Activated naive CD4-positive, alpha-beta T cell treated with anti-CD3 and anti-CD28 coated beads, Interleukin-2, amount 10 ng/mL, durations not matched to agents 7 days and 5 days (primary cell): ENCODE measurements around the gene AP3B2.

Source experiments
- CTCF ChIA-PET: fragments of 350-600 bp; sonication (Branson Sonifier 250); formaldehyde crosslinking; loops from one replicate; lab custom pipeline; 2021; ENCODE audit warnings: antibody characterized with exemption; lab: Charles Lee
- DNase-seq: peaks from one replicate; pipeline ENCODE4 v3.0.0-alpha.2; 2020
- H3K27ac Mint-ChIP-seq: one replicate; pipeline ENCODE4 v1.8.0; 2021; ENCODE audit warnings: mild to moderate bottlenecking, moderate library complexity, mixed read lengths
- H3K27me3 Mint-ChIP-seq: one replicate; pipeline ENCODE4 v1.8.0; 2021; ENCODE audit warnings: mild to moderate bottlenecking, mixed read lengths
- H3K36me3 Mint-ChIP-seq: one replicate; pipeline ENCODE4 v1.8.0; 2021; ENCODE audit warnings: mixed read lengths
- H3K4me1 Mint-ChIP-seq: one replicate; pipeline ENCODE4 v1.8.0; 2021; ENCODE audit warnings: mixed read lengths
- H3K4me3 Mint-ChIP-seq: one replicate; pipeline ENCODE4 v1.8.0; 2021; ENCODE audit warnings: mild to moderate bottlenecking, moderate library complexity, mixed read lengths
- H3K9me3 Mint-ChIP-seq: one replicate; pipeline ENCODE4 v1.8.0; 2021; ENCODE audit warnings: mixed read lengths

The AP3B2 gene

GRCh38 chr15:82709421-82710207, at the start of gene AP3B2:
Gene AP3B2 (minus strand): TSS chr15:82709875. CDS start chr15:82709706, 169 bp downstream.
- Mint-ChIP-seq H3K4me1 (no peaks in the 10 kb centered on the region), H3K9me3 (no peaks in the 10 kb centered on the region), H3K4me3 (peak within 1 kb of the TSS; percentile 53), H3K27ac (no peak within 1 kb of the TSS), H3K27me3 (peaks cover 23% of the 10 kb centered on the region), H3K36me3 (no peaks in the 10 kb centered on the region)
- CTCF ChIA-PET = no interaction called here
- DNase-seq = peak; percentile 81

- peaks cover 44% of the 10 kb centered on the region for H3K36me3 Mint-ChIP-seq
- peak overlapping the region; percentile 94 for H3K27ac Mint-ChIP-seq
- peaks cover 48% of the 10 kb centered on the region for H3K4me1 Mint-ChIP-seq
- CTCF ChIA-PET = interaction anchor here (1.0 to 1.9 kb wide), 4 partner anchors 15 to 249 kb away, joined by 3 to 4 read pairs (median 4); no protein-coding TSS in a partner anchor
- no peaks in the 10 kb centered on the region for H3K27me3 Mint-ChIP-seq
- H3K9me3 Mint-ChIP-seq = no peaks in the 10 kb centered on the region
- no peak for DNase-seq
- H3K4me3 Mint-ChIP-seq = peak overlapping the region; percentile 97
These were observed 41.6 kb upstream of the AP3B2 start for GRCh38 chr15:82751308-82751707.

- CTCF ChIA-PET = interaction anchor here (1.0 to 1.9 kb wide), 4 partner anchors 15 to 250 kb away, joined by 3 to 4 read pairs (median 4); no protein-coding TSS in a partner anchor
- peaks cover 44% of the 10 kb centered on the region for H3K4me1 Mint-ChIP-seq
- H3K9me3 Mint-ChIP-seq = no peaks in the 10 kb centered on the region
- no peaks in the 10 kb centered on the region for H3K27me3 Mint-ChIP-seq
- H3K36me3 Mint-ChIP-seq = peaks cover 39% of the 10 kb centered on the region
- peak overlapping the region; percentile 94 for H3K27ac Mint-ChIP-seq
- H3K4me3 Mint-ChIP-seq = peak overlapping the region; percentile 97
- DNase-seq = peak; percentile 49
These were observed 41.1 kb upstream of the AP3B2 start for GRCh38 chr15:82750831-82751180.

DNA sequence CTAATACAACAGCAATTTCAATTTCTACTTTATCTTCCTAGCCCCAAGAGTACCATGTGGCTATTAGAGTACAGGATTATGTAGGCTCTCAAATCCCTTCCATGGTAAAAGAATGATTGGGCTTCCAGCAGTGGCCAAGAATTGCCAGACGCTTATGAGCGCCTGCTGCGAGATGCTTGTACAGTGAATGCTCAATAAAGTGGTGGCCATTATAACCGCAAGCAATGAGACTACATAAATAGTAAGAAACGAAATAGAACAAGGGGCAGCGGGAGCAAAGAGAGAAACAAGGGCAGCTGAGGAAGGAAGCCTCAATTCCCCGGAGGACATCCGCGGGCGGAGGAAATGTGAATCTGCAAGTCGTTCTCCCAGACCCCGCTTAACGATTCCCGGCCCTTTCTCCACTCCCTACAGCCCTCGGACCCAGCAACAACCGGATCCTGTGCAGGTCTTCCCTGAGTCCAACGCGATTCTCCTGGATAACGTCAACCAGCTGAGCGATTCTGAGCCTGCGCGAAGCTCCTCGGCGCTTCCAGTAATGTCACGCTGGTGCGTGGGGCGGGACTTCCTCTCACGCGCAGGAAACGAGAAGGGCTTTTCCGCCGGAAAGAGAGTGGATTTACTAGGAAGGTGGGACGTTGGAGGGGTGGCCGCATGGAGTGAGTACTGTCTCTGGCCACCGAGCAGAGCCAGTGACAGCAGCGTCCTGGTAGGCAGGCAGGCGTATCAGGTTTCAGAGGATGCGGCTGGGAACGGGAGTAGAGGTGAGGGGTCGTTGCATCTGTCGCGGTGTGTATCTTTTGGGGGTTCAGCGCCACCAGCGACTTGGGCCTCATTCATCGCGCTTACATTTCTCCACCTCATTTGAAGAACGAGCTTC, 40.5 kb upstream of the AP3B2 start:
- H3K27ac Mint-ChIP-seq = peak overlapping the region; percentile 94
- peaks cover 35% of the 10 kb centered on the region for H3K36me3 Mint-ChIP-seq
- no peaks in the 10 kb centered on the region for H3K27me3 Mint-ChIP-seq
- H3K4me1 Mint-ChIP-seq = peaks cover 42% of the 10 kb centered on the region
- no peaks in the 10 kb centered on the region for H3K9me3 Mint-ChIP-seq
- peak overlapping the region; percentile 97 for H3K4me3 Mint-ChIP-seq
- CTCF ChIA-PET = interaction anchor here (0.9 to 1.9 kb wide), 5 partner anchors 16 to 250 kb away, joined by 3 to 4 read pairs (median 4); no protein-coding TSS in a partner anchor
- DNase-seq = peak; percentile 90

DNA sequence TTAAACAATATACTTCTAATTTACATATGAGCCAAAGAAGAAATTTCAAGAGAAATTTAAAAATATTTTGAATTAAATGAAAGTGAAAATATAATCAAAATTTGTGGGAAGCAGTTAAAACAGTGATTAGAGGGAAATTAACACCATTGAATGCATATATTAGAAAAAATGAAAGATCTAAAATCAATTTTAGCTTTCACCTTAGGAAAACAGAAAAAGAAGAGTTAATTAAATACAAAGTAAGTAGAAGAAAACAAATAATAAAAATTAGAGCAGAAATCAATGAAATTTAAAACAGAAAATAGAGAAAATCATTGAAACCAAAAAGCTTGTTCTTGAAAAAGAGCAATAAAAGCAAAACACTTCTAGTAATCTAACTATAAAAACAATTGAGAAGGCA, 38.6 kb upstream of the AP3B2 start:
- Mint-ChIP-seq H3K4me3 (no peak overlapping the region), H3K4me1 (peaks cover 37% of the 10 kb centered on the region), H3K27ac (no peak overlapping the region), H3K9me3 (no peaks in the 10 kb centered on the region), H3K36me3 (peaks cover 23% of the 10 kb centered on the region), H3K27me3 (no peaks in the 10 kb centered on the region)
- DNase-seq = no peak
- CTCF ChIA-PET = no interaction called here

- H3K27ac Mint-ChIP-seq = no peak overlapping the region
- no peaks in the 10 kb centered on the region for H3K9me3 Mint-ChIP-seq
- no peaks in the 10 kb centered on the region for H3K27me3 Mint-ChIP-seq
- CTCF ChIA-PET = no interaction called here
- no peak overlapping the region for H3K4me3 Mint-ChIP-seq
- no peak for DNase-seq
- no peaks in the 10 kb centered on the region for H3K36me3 Mint-ChIP-seq
- peaks cover 2% of the 10 kb centered on the region for H3K4me1 Mint-ChIP-seq
These were observed 34.1 kb upstream of the AP3B2 start for GRCh38 chr15:82743810-82744209.

DNA sequence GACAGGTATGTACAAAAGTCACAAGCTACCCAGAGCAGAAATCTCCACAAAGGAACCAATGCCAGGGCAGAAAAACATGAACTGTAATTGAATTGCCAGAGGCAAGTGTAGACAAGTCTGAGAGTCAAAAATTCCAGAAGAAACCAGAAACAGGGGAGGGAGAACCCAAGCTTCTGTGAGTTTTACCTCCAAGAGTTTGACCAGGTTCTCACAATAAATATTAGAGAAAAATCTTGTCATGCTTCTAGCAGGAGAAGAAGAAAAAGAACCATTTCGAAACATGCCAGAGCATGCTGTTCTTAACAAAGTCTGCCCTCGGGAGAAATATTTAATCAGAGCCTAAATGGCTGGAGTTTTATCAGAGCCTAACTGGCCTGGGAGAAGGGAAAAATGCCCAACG, 32.5 kb upstream of the AP3B2 start:
- CTCF ChIA-PET = no interaction called here
- no peaks in the 10 kb centered on the region for H3K27me3 Mint-ChIP-seq
- no peak for DNase-seq
- peaks cover 1% of the 10 kb centered on the region for H3K36me3 Mint-ChIP-seq
- no peaks in the 10 kb centered on the region for H3K9me3 Mint-ChIP-seq
- H3K4me3 Mint-ChIP-seq = no peak overlapping the region
- H3K4me1 Mint-ChIP-seq = no peaks in the 10 kb centered on the region
- H3K27ac Mint-ChIP-seq = no peak overlapping the region

DNA sequence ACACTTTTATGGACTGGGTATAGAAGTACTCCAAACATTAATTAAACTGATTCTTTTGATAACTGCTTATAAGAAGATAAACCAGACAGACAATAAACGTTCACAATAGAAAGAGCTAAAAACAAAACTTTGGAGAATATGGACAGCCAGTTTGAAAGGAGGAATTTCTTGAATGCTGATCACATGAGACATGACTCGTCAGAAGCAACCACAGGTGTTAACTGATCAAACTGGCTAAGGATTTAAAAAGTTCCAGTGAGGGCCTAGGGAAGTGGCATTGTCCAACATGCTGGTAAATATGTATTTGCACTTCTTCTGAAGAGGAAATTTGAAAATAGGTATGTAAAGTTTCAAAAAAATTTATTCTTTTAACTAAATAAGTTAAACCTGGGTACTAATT, 29.4 kb upstream of the AP3B2 start:
- peaks cover 4% of the 10 kb centered on the region for H3K36me3 Mint-ChIP-seq
- no peak for DNase-seq
- no peak overlapping the region for H3K4me3 Mint-ChIP-seq
- no peaks in the 10 kb centered on the region for H3K27me3 Mint-ChIP-seq
- H3K4me1 Mint-ChIP-seq = no peaks in the 10 kb centered on the region
- H3K9me3 Mint-ChIP-seq = no peaks in the 10 kb centered on the region
- H3K27ac Mint-ChIP-seq = no peak overlapping the region
- CTCF ChIA-PET = no interaction called here

DNA sequence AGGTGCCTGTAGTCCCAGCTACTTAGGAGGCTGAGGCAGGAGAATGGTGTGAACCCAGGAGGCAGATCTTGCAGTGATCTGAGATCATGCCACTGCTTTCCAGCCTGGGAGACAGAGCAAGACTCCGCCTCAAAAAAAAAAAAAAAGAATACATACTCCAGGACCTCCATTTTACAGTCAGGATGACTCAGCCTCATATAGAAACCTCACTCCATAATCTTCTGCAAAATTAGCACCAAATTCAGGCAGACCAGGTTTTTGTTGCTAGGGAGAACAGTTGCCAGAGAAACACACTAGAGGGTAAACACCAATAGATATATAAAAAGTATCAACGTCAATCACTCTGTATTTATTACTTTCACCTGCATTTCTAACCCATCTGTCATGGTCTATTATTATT, 28.3 kb upstream of the AP3B2 start:
- CTCF ChIA-PET = no interaction called here
- Mint-ChIP-seq H3K27me3 (no peaks in the 10 kb centered on the region), H3K36me3 (peaks cover 4% of the 10 kb centered on the region), H3K9me3 (no peaks in the 10 kb centered on the region), H3K4me1 (no peaks in the 10 kb centered on the region), H3K27ac (no peak overlapping the region), H3K4me3 (no peak overlapping the region)
- DNase-seq = no peak

DNA sequence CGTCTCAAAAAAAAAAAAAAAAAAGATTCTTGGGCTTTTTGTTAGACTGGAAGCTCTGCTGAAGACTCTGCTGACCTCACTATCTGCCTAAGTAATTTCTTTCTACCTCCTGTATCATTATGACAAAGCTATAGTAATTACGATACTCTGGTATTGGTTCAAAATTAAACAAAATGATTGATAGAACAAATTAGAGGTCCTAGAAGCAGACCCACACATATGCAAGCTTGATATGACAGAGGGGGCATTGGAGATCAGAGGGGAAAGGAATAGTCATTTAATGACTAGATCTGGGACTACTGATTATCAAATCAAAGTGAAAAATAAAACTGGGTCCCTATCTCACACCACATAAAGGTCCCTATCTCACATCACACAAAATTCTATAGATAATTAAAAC, 21.9 kb upstream of the AP3B2 start:
- no peaks in the 10 kb centered on the region for H3K27me3 Mint-ChIP-seq
- CTCF ChIA-PET = no interaction called here

DNA sequence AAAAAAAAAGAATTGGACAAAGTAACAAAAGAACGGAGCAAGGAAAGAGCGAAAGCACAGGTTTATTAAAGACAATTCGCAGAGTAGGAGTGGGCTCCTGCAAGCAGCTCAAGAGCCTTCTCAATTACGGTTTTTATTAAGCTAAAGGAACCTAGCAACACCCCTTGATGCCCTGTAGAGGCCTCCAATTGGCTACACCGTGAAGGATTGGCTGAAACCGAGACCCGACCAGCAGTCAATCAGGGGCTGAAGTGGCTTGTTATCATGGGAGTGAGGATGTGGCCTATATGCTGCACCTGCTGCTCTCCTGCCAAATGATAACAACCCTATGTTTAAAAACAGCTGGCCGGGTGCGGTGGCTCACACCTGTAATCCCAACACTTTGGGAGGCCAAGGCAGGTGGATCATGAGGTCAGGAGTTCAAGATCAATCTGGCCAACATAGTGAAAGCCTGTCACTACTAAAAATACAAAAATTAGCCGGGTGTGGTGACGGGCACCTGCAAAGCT, 20.4 kb upstream of the AP3B2 start:
- H3K9me3 Mint-ChIP-seq = no peaks in the 10 kb centered on the region
- peaks cover 3% of the 10 kb centered on the region for H3K36me3 Mint-ChIP-seq
- CTCF ChIA-PET = no interaction called here
- no peaks in the 10 kb centered on the region for H3K4me1 Mint-ChIP-seq
- H3K4me3 Mint-ChIP-seq = no peak overlapping the region
- H3K27ac Mint-ChIP-seq = no peak overlapping the region
- no peaks in the 10 kb centered on the region for H3K27me3 Mint-ChIP-seq
- DNase-seq = no peak

More for the DNA sequence above, 21.9 kb upstream of the AP3B2 start:
- Mint-ChIP-seq H3K36me3 (peaks cover 3% of the 10 kb centered on the region), H3K4me3 (no peak overlapping the region), H3K4me1 (no peaks in the 10 kb centered on the region), H3K9me3 (no peaks in the 10 kb centered on the region), H3K27ac (no peak overlapping the region)
- DNase-seq = no peak

DNA sequence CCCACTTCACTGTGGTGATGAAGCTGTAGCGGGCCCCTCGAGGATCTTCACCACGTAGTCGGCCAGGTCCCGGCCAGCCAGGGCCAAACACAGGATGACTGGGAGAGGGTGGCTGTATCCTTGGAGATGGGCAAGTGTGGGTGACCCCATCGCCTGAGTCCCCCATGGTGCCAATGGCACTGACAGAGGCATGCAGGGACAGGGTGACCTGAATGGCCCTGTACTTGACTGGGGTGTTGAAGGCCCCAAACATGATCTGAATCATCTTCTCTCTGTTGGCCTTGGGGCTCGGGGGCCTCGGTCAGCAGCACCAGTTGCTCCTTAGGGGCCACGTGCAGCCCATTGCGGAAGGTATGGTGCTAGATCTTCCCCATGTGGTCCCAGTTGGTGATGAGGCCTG, 17.1 kb upstream of the AP3B2 start:
- Mint-ChIP-seq H3K27ac (no peak overlapping the region), H3K27me3 (no peaks in the 10 kb centered on the region), H3K9me3 (no peaks in the 10 kb centered on the region), H3K4me1 (no peaks in the 10 kb centered on the region), H3K36me3 (no peaks in the 10 kb centered on the region), H3K4me3 (no peak overlapping the region)
- DNase-seq = no peak
- CTCF ChIA-PET = no interaction called here

DNA sequence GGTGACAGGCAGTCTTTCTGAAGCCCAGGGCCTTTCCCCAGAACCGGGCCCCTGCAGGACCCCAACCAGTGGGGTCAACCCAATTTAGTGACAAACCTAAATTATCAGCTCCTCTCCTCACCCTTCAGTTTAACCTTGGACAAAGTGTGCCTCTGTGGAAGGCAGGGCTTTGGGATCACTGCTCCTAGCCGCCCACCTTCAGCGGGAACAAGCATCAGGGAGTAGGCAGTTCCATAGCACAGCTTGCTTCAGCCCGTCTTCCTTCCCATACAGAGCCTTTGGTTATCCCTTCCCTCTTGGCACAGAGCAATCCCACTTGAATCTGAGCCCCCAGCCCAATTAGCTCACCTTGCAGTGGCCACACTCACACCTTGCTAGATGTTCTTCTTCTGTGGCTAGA, 5.3 kb upstream of the AP3B2 start:
- Mint-ChIP-seq H3K9me3 (peaks cover 3% of the 10 kb centered on the region), H3K36me3 (no peaks in the 10 kb centered on the region), H3K27me3 (peaks cover 23% of the 10 kb centered on the region), H3K4me1 (no peaks in the 10 kb centered on the region), H3K4me3 (no peak overlapping the region), H3K27ac (no peak overlapping the region)
- DNase-seq = no peak
- CTCF ChIA-PET = no interaction called here

GRCh38 chr15:82714016-82714415, 4.3 kb upstream of the AP3B2 start:
- no peaks in the 10 kb centered on the region for H3K36me3 Mint-ChIP-seq
- no peak overlapping the region for H3K4me3 Mint-ChIP-seq
- CTCF ChIA-PET = no interaction called here
- H3K27ac Mint-ChIP-seq = no peak overlapping the region
- H3K27me3 Mint-ChIP-seq = peaks cover 23% of the 10 kb centered on the region
- DNase-seq = no peak
- peaks cover 3% of the 10 kb centered on the region for H3K9me3 Mint-ChIP-seq
- H3K4me1 Mint-ChIP-seq = no peaks in the 10 kb centered on the region
